Liver (tissue), 9 donors: ENCODE data around the gene TSPOAP1. TPM values are rescaled to one million over a fixed set of nuclear protein-coding genes. Genes with fewer than 3 reads are reported as not detected.

Experiments
- DNase-seq: peaks from one replicate; pipeline ENCODE4 v3.0.0-alpha.2; 2017; ENCODE audit warnings: low spot score
- H3K27ac ChIP-seq, 2 donors: one replicate each; pipeline ENCODE4 v1.7.0; 2013; ENCODE audit warnings: inconsistent platforms in 2 of 2, low read length in 2 of 2, control low read depth in 1 of 2, low read depth in 1 of 2, mild to moderate bottlenecking in 1 of 2
- H3K27me3 ChIP-seq, 4 donors: one replicate each; pipeline versions ENCODE4 v1.6.1 to v1.7.0; 2013; ENCODE audit warnings: low read length in 3 of 4, inconsistent platforms in 1 of 4, mild to moderate bottlenecking in 1 of 4, moderate library complexity in 1 of 4; ENCODE audit not compliant: control insufficient read depth in 4 of 4, insufficient read depth in 4 of 4
- H3K36me3 ChIP-seq, 4 donors: one replicate each; pipeline versions ENCODE4 v1.6.1 to v1.7.0; 2013; ENCODE audit warnings: low read length in 3 of 4, mild to moderate bottlenecking in 3 of 4, low read depth in 1 of 4, moderate library complexity in 1 of 4; ENCODE audit not compliant: control insufficient read depth in 4 of 4, insufficient read depth in 3 of 4
- H3K4me1 ChIP-seq, 4 donors: one replicate each; pipeline versions ENCODE4 v1.6.1 to v1.7.0; 2013; ENCODE audit warnings: low read length in 3 of 4, mild to moderate bottlenecking in 3 of 4, moderate library complexity in 1 of 4; ENCODE audit not compliant: control insufficient read depth in 4 of 4, insufficient read depth in 4 of 4
- H3K4me3 ChIP-seq, 3 donors: one replicate each; pipeline versions ENCODE4 v1.6.1 to v1.7.0; 2013; ENCODE audit warnings: low read length in 3 of 3, control low read depth in 1 of 3, low read depth in 1 of 3, mild to moderate bottlenecking in 1 of 3
- H3K9ac ChIP-seq, 2 donors: one replicate each; pipeline ENCODE4 v1.7.0; 2013; ENCODE audit warnings: low read length in 2 of 2, mild to moderate bottlenecking in 2 of 2, moderate library complexity in 2 of 2, control low read depth in 1 of 2, low read depth in 1 of 2
- H3K9me3 ChIP-seq, 4 donors: one replicate each; pipeline versions ENCODE4 v1.6.1 to v1.7.0; 2013; ENCODE audit warnings: low read length in 3 of 4; ENCODE audit not compliant: control insufficient read depth in 4 of 4
- EGR1 ChIP-seq, 2 donors: IDR thresholded peaks; 2 replicates each; pipeline ENCODE4 v1.6.1; 2016 to 2018; ENCODE audit warnings: antibody characterized with exemption in 2 of 2, low read depth in 2 of 2
- FOXA1 ChIP-seq: IDR thresholded peaks from 2 replicates; pipeline ENCODE4 v1.6.1; 2016; ENCODE audit warnings: antibody characterized with exemption
- FOXA2 ChIP-seq: IDR thresholded peaks from 2 replicates; pipeline ENCODE4 v1.6.1; 2016; ENCODE audit warnings: antibody characterized with exemption
- GABPA ChIP-seq, 2 donors: IDR thresholded peaks in 1 of 2; conservative IDR thresholded peaks in 1 of 2; 2 replicates each; pipeline ENCODE4 v1.6.1; 2016; ENCODE audit warnings: antibody characterized with exemption in 2 of 2, mild to moderate bottlenecking in 1 of 2, moderate library complexity in 1 of 2
- HNF4A ChIP-seq, 2 donors: conservative IDR thresholded peaks; 2 replicates each; pipeline ENCODE4 v1.6.1; 2016; ENCODE audit warnings: antibody characterized with exemption in 2 of 2, mild to moderate bottlenecking in 2 of 2
- HNF4G ChIP-seq: IDR thresholded peaks from 2 replicates; pipeline ENCODE4 v1.6.1; 2016; ENCODE audit warnings: antibody characterized with exemption
- JUND ChIP-seq, 2 donors: IDR thresholded peaks; 2 replicates each; pipeline ENCODE4 v1.6.1; 2016; ENCODE audit warnings: antibody characterized with exemption in 2 of 2
- NR2F2 ChIP-seq: IDR thresholded peaks from 2 replicates; pipeline ENCODE4 v1.6.1; 2016; ENCODE audit warnings: antibody characterized with exemption
- RAD21 ChIP-seq, 2 donors: IDR thresholded peaks; 2 replicates each; pipeline ENCODE4 v1.6.1; 2016; ENCODE audit warnings: antibody characterized with exemption in 2 of 2, mild to moderate bottlenecking in 2 of 2
- SP1 ChIP-seq: IDR thresholded peaks from 2 replicates; pipeline ENCODE4 v1.6.1; 2018; ENCODE audit warnings: antibody characterized with exemption, mild to moderate bottlenecking
- TAF1 ChIP-seq: conservative IDR thresholded peaks from 2 replicates; pipeline ENCODE4 v1.6.1; 2016; ENCODE audit warnings: antibody characterized with exemption, mild to moderate bottlenecking
- YY1 ChIP-seq: IDR thresholded peaks from 2 replicates; pipeline ENCODE4 v1.6.1; 2016; ENCODE audit warnings: antibody characterized with exemption, mild to moderate bottlenecking
- WGBS: extraction: QIAGEN DNeasy Blood & Tissue Kit; methylation state at CpG from one replicate; pipeline ENCODE4 v1.1.7; 2013; 5-methylcytosine and 5-hydroxymethylcytosine counted together
- polyA plus RNA-seq, 2 donors: library from polyadenylated mRNA; stranded (reverse) in 1 of 2; unstranded in 1 of 2; fragments of 200-250 nt in 1 of 2; fragments of >200 nt in 1 of 2; fragmentation: Nextera tagmentation in 1 of 2; extraction: Ambion mirVana in 1 of 2; gene quantifications; one replicate each; pipeline versions ENCODE4 v1.2.1 to v1.2.3, GENCODE V29; 2013 to 2015
- total RNA-seq, 2 donors: library from RNA; depleted of rRNA; stranded (reverse); fragments of >200 nt; gene quantifications; one replicate each; pipeline ENCODE4 v1.2.3, GENCODE V29; 2014
- TF ChIP-seq, protein P1 (sequence below): fragments of 150-350 bp; IDR thresholded peaks from 2 replicates; pipeline ENCODE4 v1.5.1; 2017; ENCODE audit warnings: improper control_type of control experiment, low read depth, low read length; ENCODE audit not compliant: missing input control
- TF ChIP-seq, protein P2 (sequence below): IDR thresholded peaks from 2 replicates; pipeline ENCODE4 v1.6.1; 2016; ENCODE audit warnings: antibody characterized with exemption
- TF ChIP-seq, protein P3 (sequence below): IDR thresholded peaks from 2 replicates; pipeline ENCODE4 v1.6.1; 2016; ENCODE audit warnings: antibody characterized with exemption
- TF ChIP-seq, protein P4 (sequence below): IDR thresholded peaks from 2 replicates; pipeline ENCODE4 v1.6.1; 2016; ENCODE audit warnings: antibody characterized with exemption
- TF ChIP-seq, protein P5 (sequence below): IDR thresholded peaks from 2 replicates; pipeline ENCODE4 v1.6.1; 2016; ENCODE audit warnings: antibody characterized with exemption, mild to moderate bottlenecking
- donor health status: healthy.
- donor health status: healthy.
- donor health status: healthy.
- donor health status: healthy.
- donor health status: healthy.

TSPOAP1 gene
- total and polyA plus RNA-seq, 4 donors = 1.5 to 4.6 (median 2.6) TPM

DNA sequence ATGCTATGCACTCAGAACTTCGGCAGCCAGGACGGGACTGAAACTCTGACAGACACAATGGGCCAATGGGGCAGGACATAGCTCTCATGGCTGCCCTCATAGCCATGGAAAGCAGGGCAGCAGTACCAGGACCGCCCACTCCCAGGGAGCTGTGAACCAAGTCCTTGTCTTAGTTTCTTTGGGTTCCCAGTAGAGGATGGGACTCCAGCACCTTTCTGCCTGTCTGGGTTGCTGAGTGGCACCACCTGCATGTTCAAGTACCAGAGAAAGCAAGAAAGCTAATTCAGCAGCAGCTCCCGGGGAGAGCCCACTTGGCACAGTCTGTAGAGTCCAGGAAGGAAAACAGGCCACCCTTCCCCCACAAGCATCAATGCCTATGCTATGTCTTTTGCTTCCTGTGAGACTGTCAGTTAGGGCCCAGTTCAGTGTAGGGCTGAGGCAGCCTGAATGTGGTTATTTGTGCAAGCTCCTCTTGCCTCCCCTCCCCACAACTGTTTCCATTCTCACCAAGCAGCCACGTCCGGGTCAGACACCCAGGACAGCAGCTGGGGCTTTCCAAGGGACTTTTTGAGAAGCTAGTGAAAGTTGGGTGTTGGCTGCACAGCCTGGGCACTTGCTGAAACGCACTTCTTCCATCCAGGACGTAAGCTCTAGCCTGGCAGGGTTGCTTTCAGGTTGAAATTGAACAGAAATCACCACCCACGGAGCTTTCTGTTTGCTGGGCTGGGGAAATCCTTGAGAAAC, 15.6 kb upstream of the TSPOAP1 start (continued):
- TF ChIP-seq, protein P1, sequence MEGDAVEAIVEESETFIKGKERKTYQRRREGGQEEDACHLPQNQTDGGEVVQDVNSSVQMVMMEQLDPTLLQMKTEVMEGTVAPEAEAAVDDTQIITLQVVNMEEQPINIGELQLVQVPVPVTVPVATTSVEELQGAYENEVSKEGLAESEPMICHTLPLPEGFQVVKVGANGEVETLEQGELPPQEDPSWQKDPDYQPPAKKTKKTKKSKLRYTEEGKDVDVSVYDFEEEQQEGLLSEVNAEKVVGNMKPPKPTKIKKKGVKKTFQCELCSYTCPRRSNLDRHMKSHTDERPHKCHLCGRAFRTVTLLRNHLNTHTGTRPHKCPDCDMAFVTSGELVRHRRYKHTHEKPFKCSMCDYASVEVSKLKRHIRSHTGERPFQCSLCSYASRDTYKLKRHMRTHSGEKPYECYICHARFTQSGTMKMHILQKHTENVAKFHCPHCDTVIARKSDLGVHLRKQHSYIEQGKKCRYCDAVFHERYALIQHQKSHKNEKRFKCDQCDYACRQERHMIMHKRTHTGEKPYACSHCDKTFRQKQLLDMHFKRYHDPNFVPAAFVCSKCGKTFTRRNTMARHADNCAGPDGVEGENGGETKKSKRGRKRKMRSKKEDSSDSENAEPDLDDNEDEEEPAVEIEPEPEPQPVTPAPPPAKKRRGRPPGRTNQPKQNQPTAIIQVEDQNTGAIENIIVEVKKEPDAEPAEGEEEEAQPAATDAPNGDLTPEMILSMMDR = no peak
- TF ChIP-seq SP1 (no peak), TAF1 (no peak)

DNA sequence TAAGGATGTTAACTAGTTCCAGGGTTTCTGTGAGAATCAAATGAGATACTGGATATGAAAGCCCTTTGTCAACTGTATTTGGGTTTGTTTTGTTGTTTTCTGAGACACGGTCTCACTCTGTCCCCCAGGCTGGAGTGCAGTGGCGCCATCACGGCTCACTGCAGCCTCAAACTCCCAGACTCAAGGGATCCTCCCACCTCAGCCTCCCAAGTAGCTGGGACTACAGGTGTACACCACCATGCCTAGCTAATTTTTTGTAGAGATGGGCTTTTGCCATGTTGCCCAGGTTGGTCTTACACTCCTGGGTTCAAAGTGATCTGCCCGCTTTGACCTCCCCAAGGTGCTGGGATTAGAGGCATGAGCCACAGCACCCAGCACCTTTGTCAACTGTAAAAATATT, 14.5 kb upstream of the TSPOAP1 start:
- H3K4me1 ChIP-seq = peaks cover 0 to 4% (median 2%) of the 10 kb centered on the region in 4 donors
- no peak for DNase-seq
- peak overlapping the region in 1 of 2 donors; percentile 28 for H3K27ac ChIP-seq
- H3K9ac ChIP-seq = no peak overlapping the region
- H3K9me3 ChIP-seq = no peaks in the 10 kb centered on the region
- WGBS = 92% methylated on average over 4 of the region's 4 CpGs
- no peak overlapping the region for H3K4me3 ChIP-seq
- H3K36me3 ChIP-seq = peaks cover 0 to 42% (median 37%) of the 10 kb centered on the region in 4 donors
- TF ChIP-seq HNF4G (no peak), JUND (IDR thresholded peaks at IDR 0.05) (no peak), FOXA2 (no peak), HNF4A (conservative IDR thresholded peaks at IDR 0.05) (no peak), RAD21 (IDR thresholded peaks at IDR 0.05) (no peak), NR2F2 (no peak), EGR1 (IDR thresholded peaks at IDR 0.05; ENCODE audit: low read depth in 2 of 2) (no peak), FOXA1 (no peak), SP1 (no peak), YY1 (no peak), GABPA (IDR thresholded peaks at IDR 0.05 in 1 of 2, conservative IDR thresholded peaks at IDR 0.05 in 1 of 2) (no peak), TAF1 (no peak)
- TF ChIP-seq, protein P2, sequence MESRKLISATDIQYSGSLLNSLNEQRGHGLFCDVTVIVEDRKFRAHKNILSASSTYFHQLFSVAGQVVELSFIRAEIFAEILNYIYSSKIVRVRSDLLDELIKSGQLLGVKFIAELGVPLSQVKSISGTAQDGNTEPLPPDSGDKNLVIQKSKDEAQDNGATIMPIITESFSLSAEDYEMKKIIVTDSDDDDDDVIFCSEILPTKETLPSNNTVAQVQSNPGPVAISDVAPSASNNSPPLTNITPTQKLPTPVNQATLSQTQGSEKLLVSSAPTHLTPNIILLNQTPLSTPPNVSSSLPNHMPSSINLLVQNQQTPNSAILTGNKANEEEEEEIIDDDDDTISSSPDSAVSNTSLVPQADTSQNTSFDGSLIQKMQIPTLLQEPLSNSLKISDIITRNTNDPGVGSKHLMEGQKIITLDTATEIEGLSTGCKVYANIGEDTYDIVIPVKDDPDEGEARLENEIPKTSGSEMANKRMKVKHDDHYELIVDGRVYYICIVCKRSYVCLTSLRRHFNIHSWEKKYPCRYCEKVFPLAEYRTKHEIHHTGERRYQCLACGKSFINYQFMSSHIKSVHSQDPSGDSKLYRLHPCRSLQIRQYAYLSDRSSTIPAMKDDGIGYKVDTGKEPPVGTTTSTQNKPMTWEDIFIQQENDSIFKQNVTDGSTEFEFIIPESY = no peak
- TF ChIP-seq, protein P1 = no peak
- TF ChIP-seq, protein P3, sequence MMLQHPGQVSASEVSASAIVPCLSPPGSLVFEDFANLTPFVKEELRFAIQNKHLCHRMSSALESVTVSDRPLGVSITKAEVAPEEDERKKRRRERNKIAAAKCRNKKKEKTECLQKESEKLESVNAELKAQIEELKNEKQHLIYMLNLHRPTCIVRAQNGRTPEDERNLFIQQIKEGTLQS = no peak
- TF ChIP-seq, protein P4, sequence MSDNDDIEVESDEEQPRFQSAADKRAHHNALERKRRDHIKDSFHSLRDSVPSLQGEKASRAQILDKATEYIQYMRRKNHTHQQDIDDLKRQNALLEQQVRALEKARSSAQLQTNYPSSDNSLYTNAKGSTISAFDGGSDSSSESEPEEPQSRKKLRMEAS = no peak
- TF ChIP-seq, protein P5, sequence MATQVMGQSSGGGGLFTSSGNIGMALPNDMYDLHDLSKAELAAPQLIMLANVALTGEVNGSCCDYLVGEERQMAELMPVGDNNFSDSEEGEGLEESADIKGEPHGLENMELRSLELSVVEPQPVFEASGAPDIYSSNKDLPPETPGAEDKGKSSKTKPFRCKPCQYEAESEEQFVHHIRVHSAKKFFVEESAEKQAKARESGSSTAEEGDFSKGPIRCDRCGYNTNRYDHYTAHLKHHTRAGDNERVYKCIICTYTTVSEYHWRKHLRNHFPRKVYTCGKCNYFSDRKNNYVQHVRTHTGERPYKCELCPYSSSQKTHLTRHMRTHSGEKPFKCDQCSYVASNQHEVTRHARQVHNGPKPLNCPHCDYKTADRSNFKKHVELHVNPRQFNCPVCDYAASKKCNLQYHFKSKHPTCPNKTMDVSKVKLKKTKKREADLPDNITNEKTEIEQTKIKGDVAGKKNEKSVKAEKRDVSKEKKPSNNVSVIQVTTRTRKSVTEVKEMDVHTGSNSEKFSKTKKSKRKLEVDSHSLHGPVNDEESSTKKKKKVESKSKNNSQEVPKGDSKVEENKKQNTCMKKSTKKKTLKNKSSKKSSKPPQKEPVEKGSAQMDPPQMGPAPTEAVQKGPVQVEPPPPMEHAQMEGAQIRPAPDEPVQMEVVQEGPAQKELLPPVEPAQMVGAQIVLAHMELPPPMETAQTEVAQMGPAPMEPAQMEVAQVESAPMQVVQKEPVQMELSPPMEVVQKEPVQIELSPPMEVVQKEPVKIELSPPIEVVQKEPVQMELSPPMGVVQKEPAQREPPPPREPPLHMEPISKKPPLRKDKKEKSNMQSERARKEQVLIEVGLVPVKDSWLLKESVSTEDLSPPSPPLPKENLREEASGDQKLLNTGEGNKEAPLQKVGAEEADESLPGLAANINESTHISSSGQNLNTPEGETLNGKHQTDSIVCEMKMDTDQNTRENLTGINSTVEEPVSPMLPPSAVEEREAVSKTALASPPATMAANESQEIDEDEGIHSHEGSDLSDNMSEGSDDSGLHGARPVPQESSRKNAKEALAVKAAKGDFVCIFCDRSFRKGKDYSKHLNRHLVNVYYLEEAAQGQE = no peak
- no peaks in the 10 kb centered on the region for H3K27me3 ChIP-seq
